ENCODE data around the gene GNG13. TPM values are rescaled to one million over a fixed set of nuclear protein-coding genes. Genes with fewer than 3 reads are reported as not detected.
"Not testable (repeated sequence)": the region's sequence is repeated elsewhere in the genome, so short reads cannot be mapped to it uniquely, and the experiment has no call there.

GNG13 gene
- total RNA-seq, 2 experiments from 2014 or later, result not detected

- Mint-ChIP-seq H3K4me1 (peaks cover 13% of the 10 kb centered on the region), H3K9me3 (no peaks in the 10 kb centered on the region), H3K36me3 (ENCODE audit: low read depth) (peaks cover 6% of the 10 kb centered on the region), H3K27ac (no peak overlapping the region), H3K27me3 (no peaks in the 10 kb centered on the region), H3K4me3 (no peak overlapping the region)
- ChIA-PET CTCF (no interaction called here), POLR2A (no interaction called here)
- no peak for DNase-seq
Measured at GRCh38 chr16:782766-783403, 17.6 kb downstream of the GNG13 start.

GRCh38 chr16:782258-782657 is 18.3 kb downstream of the GNG13 start:
- Mint-ChIP-seq H3K9me3 (no peaks in the 10 kb centered on the region), H3K27ac (no peak overlapping the region), H3K4me1 (peaks cover 15% of the 10 kb centered on the region), H3K27me3 (peaks cover 2% of the 10 kb centered on the region), H3K4me3 (no peak overlapping the region), H3K36me3 (ENCODE audit: low read depth) (peaks cover 6% of the 10 kb centered on the region)
- DNase-seq, result no peak
- CTCF ChIA-PET, result no interaction called here
- POLR2A ChIA-PET, result no interaction called here

- H3K4me3 Mint-ChIP-seq, result no peak overlapping the region
- ChIA-PET POLR2A (interaction anchor here (1.0 kb wide), 1 partner anchor 19 kb away, joined by 4 read pairs; the partner anchor contains the start of gene GNG13), CTCF (interaction anchor here (1.5 kb wide), 1 partner anchor 69 kb away, joined by 6 read pairs; no protein-coding TSS in a partner anchor)
- no peaks in the 10 kb centered on the region for H3K9me3 Mint-ChIP-seq
- peaks cover 10% of the 10 kb centered on the region for H3K4me1 Mint-ChIP-seq
- H3K27me3 Mint-ChIP-seq, result peaks cover 2% of the 10 kb centered on the region
- H3K36me3 Mint-ChIP-seq (ENCODE audit: low read depth), result peaks cover 6% of the 10 kb centered on the region
- H3K27ac Mint-ChIP-seq, result no peak overlapping the region
- DNase-seq, result no peak
Measured at GRCh38 chr16:781346-782010, 19.1 kb downstream of the GNG13 start.

- H3K27me3 Mint-ChIP-seq, result peaks cover 2% of the 10 kb centered on the region
- H3K36me3 Mint-ChIP-seq (ENCODE audit: low read depth), result peaks cover 6% of the 10 kb centered on the region
- no peak overlapping the region for H3K27ac Mint-ChIP-seq
- POLR2A ChIA-PET, result interaction anchor here (1.0 kb wide), 1 partner anchor 20 kb away, joined by 4 read pairs; the partner anchor contains the start of gene GNG13
- H3K4me3 Mint-ChIP-seq, result no peak overlapping the region
- CTCF ChIA-PET, result interaction anchor here (1.5 kb wide), 1 partner anchor 68 kb away, joined by 6 read pairs; no protein-coding TSS in a partner anchor
- H3K9me3 Mint-ChIP-seq, result no peaks in the 10 kb centered on the region
- DNase-seq, result no peak
- H3K4me1 Mint-ChIP-seq, result peaks cover 8% of the 10 kb centered on the region
Measured at GRCh38 chr16:780296-780695, 20.2 kb downstream of the GNG13 start.

- no peaks in the 10 kb centered on the region for H3K9me3 Mint-ChIP-seq
- peaks cover 2% of the 10 kb centered on the region for H3K27me3 Mint-ChIP-seq
- H3K4me1 Mint-ChIP-seq, result peaks cover 5% of the 10 kb centered on the region
- no peak overlapping the region for H3K27ac Mint-ChIP-seq
- DNase-seq, result no peak
- no peak overlapping the region for H3K4me3 Mint-ChIP-seq
- ChIA-PET POLR2A (no interaction called here), CTCF (no interaction called here)
- no peaks in the 10 kb centered on the region for H3K36me3 Mint-ChIP-seq (ENCODE audit: low read depth)
Measured at GRCh38 chr16:779561-779960, 21.0 kb downstream of the GNG13 start.

- Mint-ChIP-seq H3K9me3 (no peaks in the 10 kb centered on the region), H3K27me3 (peaks cover 2% of the 10 kb centered on the region), H3K27ac (no peak overlapping the region), H3K4me1 (peaks cover 5% of the 10 kb centered on the region), H3K36me3 (ENCODE audit: low read depth) (no peaks in the 10 kb centered on the region), H3K4me3 (no peak overlapping the region)
- DNase-seq, result no peak
- POLR2A ChIA-PET, result no interaction called here
- CTCF ChIA-PET, result no interaction called here
Measured at GRCh38 chr16:778909-779527, 21.5 kb downstream of the GNG13 start.

- peaks cover 5% of the 10 kb centered on the region for H3K4me1 Mint-ChIP-seq
- POLR2A ChIA-PET, result interaction anchor here (0.9 kb wide), 1 partner anchor 13 kb away, joined by 3 read pairs; no protein-coding TSS in a partner anchor
- no peak for DNase-seq
- no peak overlapping the region for H3K27ac Mint-ChIP-seq
- H3K27me3 Mint-ChIP-seq, result peaks cover 2% of the 10 kb centered on the region
- no peaks in the 10 kb centered on the region for H3K36me3 Mint-ChIP-seq (ENCODE audit: low read depth)
- CTCF ChIA-PET, result no interaction called here
- no peak overlapping the region for H3K4me3 Mint-ChIP-seq
- no peaks in the 10 kb centered on the region for H3K9me3 Mint-ChIP-seq
Measured at GRCh38 chr16:778447-778846, 22.1 kb downstream of the GNG13 start.

GRCh38 chr16:777826-778225 is 22.7 kb downstream of the GNG13 start:
- H3K9me3 Mint-ChIP-seq, result no peaks in the 10 kb centered on the region
- DNase-seq, result no peak
- H3K4me3 Mint-ChIP-seq, result no peak overlapping the region
- peaks cover 2% of the 10 kb centered on the region for H3K27me3 Mint-ChIP-seq
- CTCF ChIA-PET, result no interaction called here
- POLR2A ChIA-PET, result interaction anchor here (0.9 kb wide), 1 partner anchor 12 kb away, joined by 3 read pairs; no protein-coding TSS in a partner anchor
- peaks cover 5% of the 10 kb centered on the region for H3K4me1 Mint-ChIP-seq
- H3K27ac Mint-ChIP-seq, result no peak overlapping the region
- H3K36me3 Mint-ChIP-seq (ENCODE audit: low read depth), result no peaks in the 10 kb centered on the region

- POLR2A ChIA-PET, result interaction anchor here (1.5 kb wide), 1 partner anchor 20 kb away, joined by 3 read pairs; no protein-coding TSS in a partner anchor
- CTCF ChIA-PET, result no interaction called here
- Mint-ChIP-seq H3K4me1 (peaks cover 5% of the 10 kb centered on the region), H3K36me3 (ENCODE audit: low read depth) (no peaks in the 10 kb centered on the region), H3K27ac (no peak overlapping the region), H3K27me3 (peaks cover 2% of the 10 kb centered on the region), H3K9me3 (no peaks in the 10 kb centered on the region), H3K4me3 (no peak overlapping the region)
- DNase-seq, result no peak
Measured at GRCh38 chr16:776824-777223, 23.7 kb downstream of the GNG13 start.

GRCh38 chr16:776298-776697 is 24.2 kb downstream of the GNG13 start:
- POLR2A ChIA-PET, result interaction anchor here (1.5 kb wide), 1 partner anchor 20 kb away, joined by 3 read pairs; no protein-coding TSS in a partner anchor
- H3K9me3 Mint-ChIP-seq; H3K4me3 Mint-ChIP-seq; H3K27me3 Mint-ChIP-seq; H3K27ac Mint-ChIP-seq; H3K36me3 Mint-ChIP-seq (ENCODE audit: low read depth); H3K4me1 Mint-ChIP-seq; DNase-seq; CTCF ChIA-PET: not testable (repeated sequence)

- Mint-ChIP-seq H3K4me1 (peaks cover 5% of the 10 kb centered on the region), H3K9me3 (no peaks in the 10 kb centered on the region), H3K27me3 (peaks cover 2% of the 10 kb centered on the region), H3K4me3 (no peak overlapping the region), H3K27ac (no peak overlapping the region), H3K36me3 (ENCODE audit: low read depth) (no peaks in the 10 kb centered on the region)
- ChIA-PET POLR2A (no interaction called here), CTCF (no interaction called here)
- DNase-seq, result no peak
Measured at GRCh38 chr16:775236-775796, 25.2 kb downstream of the GNG13 start.

- Mint-ChIP-seq H3K27ac (no peak overlapping the region), H3K36me3 (ENCODE audit: low read depth) (no peaks in the 10 kb centered on the region), H3K27me3 (peaks cover 2% of the 10 kb centered on the region), H3K9me3 (no peaks in the 10 kb centered on the region), H3K4me1 (peaks cover 5% of the 10 kb centered on the region), H3K4me3 (no peak overlapping the region)
- ChIA-PET CTCF (interaction anchor here (0.7 kb wide), 1 partner anchor 54 kb away, joined by 3 read pairs; no protein-coding TSS in a partner anchor), POLR2A (no interaction called here)
- no peak for DNase-seq
Measured at GRCh38 chr16:774086-775001, 26.2 kb downstream of the GNG13 start.
